Testis (tissue), 3 donors: ENCODE results near the gene SCUBE3. TPM values are rescaled to one million over a fixed set of nuclear protein-coding genes. Genes with fewer than 3 reads are reported as not detected.

Experiments used
- DNase-seq: peaks from one replicate; pipeline ENCODE4 v3.0.0-alpha.2; 2019
- H3K27ac ChIP-seq, 2 donors: fragments of 200-600 bp; sonication (generic); one replicate each; pipeline ENCODE4 v1.5.1; 2019
- H3K27me3 ChIP-seq: fragments of 200-600 bp; sonication (generic); one replicate; pipeline ENCODE4 v1.5.1; 2019
- H3K36me3 ChIP-seq: fragments of 200-600 bp; sonication (generic); one replicate; pipeline ENCODE4 v1.5.1; 2017; ENCODE audit warnings: low read depth; ENCODE audit errors: missing control alignments
- H3K4me1 ChIP-seq: fragments of 200-600 bp; sonication (generic); one replicate; pipeline ENCODE4 v1.5.1; 2019
- H3K4me3 ChIP-seq, 2 donors: fragments of 200-600 bp; sonication (generic); one replicate each; pipeline ENCODE4 v1.5.1; 2017 to 2019
- H3K9me3 ChIP-seq: fragments of 200-600 bp; sonication (generic); one replicate; pipeline ENCODE4 v1.5.1; 2017
- POLR2A ChIP-seq: fragments of 450-650 bp; IDR thresholded peaks from one replicate; pipeline ENCODE4 v1.6.1; 2017; ENCODE audit warnings: antibody characterized with exemption, mild to moderate bottlenecking, moderate library complexity
- WGBS, 2 donors: methylation state at CpG; one replicate each; pipeline ENCODE4 v1.1.5; 2018; 5-methylcytosine and 5-hydroxymethylcytosine counted together
- intact Hi-C: fragments of 100-400 bp; cut with DNase I; formaldehyde crosslinking; loops from one replicate; pipeline ENCODE4 v1.15.1; 2023; ENCODE audit warnings: low total_unique reads
- polyA plus RNA-seq: library from polyadenylated mRNA; stranded (reverse); fragments of 350-450 nt; fragmentation: Illumina TruSeq; extraction: RNeasy Lipid Tissue Mini Kit (QIAGEN cat#74804); gene quantifications from one replicate; pipeline ENCODE4 v1.2.3, GENCODE V29; 2014; ENCODE audit warnings: low read depth, low replicate concordance; ENCODE audit not compliant: insufficient read depth
- total RNA-seq, 2 donors: library from RNA; depleted of rRNA; stranded (reverse); fragments of >200 nt; gene quantifications; one replicate each; pipeline ENCODE4 v1.2.3, GENCODE V29; 2016
- TF ChIP-seq, protein P1 (sequence below), 3 experiments: fragments of 450-650 bp in 2 of 3; fragments of 200-600 bp in 1 of 3; sonication (generic) in 1 of 3; IDR thresholded peaks; one replicate each; pipeline ENCODE4 v1.5.1; 2016 to 2019; ENCODE audit warnings: antibody characterized with exemption in 3 of 3, mild to moderate bottlenecking in 2 of 3, moderate library complexity in 1 of 3

Gene SCUBE3
- total and polyA plus RNA-seq, 3 donors from 2014 or later = 1.7 to 2.2 (median 2.0) TPM

DNA sequence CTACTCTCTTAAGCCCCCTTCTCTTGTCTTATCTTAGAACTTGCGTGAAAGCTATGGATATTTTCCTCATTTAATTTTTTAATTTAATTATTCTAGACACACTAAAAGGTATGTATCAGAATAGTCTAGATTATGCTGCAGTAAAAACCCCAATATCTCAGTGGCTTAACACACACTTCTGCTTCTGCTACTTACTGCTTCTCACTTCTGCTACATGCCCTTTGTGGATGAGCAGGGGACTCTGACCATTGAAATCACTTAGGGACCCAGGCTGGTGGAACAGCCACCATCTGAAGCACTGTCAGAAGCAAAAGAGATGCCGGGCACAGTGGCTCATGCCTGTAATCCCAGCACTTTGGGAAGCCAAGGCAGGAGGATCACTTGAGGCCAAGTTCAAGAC lies 27.2 kb upstream of the SCUBE3 start:
- no peak for DNase-seq
- intact Hi-C loops = no loop called here
- Histone ChIP-seq H3K9me3 (no peaks in the 10 kb centered on the region), H3K27ac (no peak overlapping the region), H3K27me3 (no peaks in the 10 kb centered on the region), H3K36me3 (no peaks in the 10 kb centered on the region), H3K4me1 (no peaks in the 10 kb centered on the region), H3K4me3 (no peak overlapping the region)
- WGBS, 2 donors = 97 to 100% methylated on average over 2 of the region's 2 CpGs
- TF ChIP-seq POLR2A = no peak
- TF ChIP-seq, protein P1, sequence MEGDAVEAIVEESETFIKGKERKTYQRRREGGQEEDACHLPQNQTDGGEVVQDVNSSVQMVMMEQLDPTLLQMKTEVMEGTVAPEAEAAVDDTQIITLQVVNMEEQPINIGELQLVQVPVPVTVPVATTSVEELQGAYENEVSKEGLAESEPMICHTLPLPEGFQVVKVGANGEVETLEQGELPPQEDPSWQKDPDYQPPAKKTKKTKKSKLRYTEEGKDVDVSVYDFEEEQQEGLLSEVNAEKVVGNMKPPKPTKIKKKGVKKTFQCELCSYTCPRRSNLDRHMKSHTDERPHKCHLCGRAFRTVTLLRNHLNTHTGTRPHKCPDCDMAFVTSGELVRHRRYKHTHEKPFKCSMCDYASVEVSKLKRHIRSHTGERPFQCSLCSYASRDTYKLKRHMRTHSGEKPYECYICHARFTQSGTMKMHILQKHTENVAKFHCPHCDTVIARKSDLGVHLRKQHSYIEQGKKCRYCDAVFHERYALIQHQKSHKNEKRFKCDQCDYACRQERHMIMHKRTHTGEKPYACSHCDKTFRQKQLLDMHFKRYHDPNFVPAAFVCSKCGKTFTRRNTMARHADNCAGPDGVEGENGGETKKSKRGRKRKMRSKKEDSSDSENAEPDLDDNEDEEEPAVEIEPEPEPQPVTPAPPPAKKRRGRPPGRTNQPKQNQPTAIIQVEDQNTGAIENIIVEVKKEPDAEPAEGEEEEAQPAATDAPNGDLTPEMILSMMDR (IDR thresholded peaks at IDR 0.05) = no peak

DNA sequence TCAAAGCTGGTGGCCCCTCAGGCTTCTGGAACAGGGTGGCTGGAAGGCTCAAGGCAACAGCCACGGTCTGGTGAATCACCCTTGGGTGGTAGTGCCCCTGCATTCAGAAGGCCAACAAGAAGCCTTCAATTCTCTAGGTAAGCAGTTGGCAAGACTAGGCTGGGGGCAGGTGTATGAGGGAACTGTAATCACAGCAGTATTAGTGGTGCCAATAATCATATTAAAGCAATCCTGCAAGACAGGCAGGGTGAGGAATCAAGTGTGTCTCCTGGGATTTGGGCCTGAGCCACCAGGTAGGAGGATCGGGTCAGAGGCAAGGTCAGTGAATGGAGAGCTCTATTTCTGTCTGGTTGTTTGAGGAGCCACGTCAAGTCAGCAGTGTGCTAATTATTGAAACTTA lies 24.9 kb upstream of the SCUBE3 start:
- TF ChIP-seq, protein P1 (IDR thresholded peaks at IDR 0.05) = no peak
- no peak for TF ChIP-seq POLR2A
- no peak overlapping the region for H3K27ac ChIP-seq
- no peaks in the 10 kb centered on the region for H3K4me1 ChIP-seq
- intact Hi-C loops = no loop called here
- DNase-seq = no peak
- H3K27me3 ChIP-seq = no peaks in the 10 kb centered on the region
- H3K36me3 ChIP-seq = no peaks in the 10 kb centered on the region
- no peak overlapping the region for H3K4me3 ChIP-seq
- 90 to 95% methylated on average over 2 to 3 of the region's 3 CpGs for WGBS, 2 donors
- H3K9me3 ChIP-seq = no peaks in the 10 kb centered on the region

DNA sequence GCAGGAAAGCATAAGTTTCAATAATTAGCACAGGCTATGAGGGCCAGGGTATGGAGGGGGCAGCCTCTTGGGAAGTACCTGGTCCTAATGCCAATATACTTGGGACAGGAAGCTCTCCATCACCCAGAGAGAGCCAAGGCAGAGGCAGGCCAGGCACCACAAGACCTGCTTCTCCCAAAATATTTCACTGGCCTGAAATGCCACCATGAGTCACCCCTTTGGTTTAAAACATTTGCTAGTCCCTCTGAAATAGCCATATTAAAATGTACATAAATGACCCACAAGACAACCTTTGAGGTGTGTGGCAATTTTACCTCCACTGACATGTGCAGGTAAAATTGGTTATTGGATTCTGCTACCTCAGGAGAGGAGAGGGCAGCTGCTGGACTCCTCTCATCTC lies 23.4 kb upstream of the SCUBE3 start:
- Histone ChIP-seq H3K9me3 (no peaks in the 10 kb centered on the region), H3K36me3 (no peaks in the 10 kb centered on the region), H3K4me1 (no peaks in the 10 kb centered on the region), H3K4me3 (no peak overlapping the region), H3K27me3 (no peaks in the 10 kb centered on the region), H3K27ac (no peak overlapping the region)
- no peak for DNase-seq
- TF ChIP-seq, protein P1 (IDR thresholded peaks at IDR 0.05) = no peak
- no peak for TF ChIP-seq POLR2A
- intact Hi-C loops = no loop called here

DNA sequence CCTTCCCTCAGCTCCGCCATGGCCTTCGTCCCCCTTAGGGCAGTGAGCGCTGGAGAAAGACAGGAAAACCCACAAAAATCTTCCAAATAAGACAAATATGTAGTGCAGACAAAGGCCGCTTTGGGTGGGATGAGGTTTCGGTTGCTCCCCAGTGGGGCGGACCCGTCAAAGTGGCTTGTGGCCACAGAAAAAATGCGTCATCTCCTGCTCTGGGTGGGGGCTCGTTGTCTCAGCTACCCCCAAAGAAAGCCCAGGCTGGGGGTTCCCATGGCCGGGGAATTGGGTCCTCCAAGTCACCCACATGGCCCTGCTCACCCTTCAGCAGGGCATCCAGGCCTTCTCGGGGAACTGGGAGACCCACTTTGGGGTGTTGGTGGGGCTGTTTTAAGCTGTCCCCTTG lies 21.9 kb upstream of the SCUBE3 start:
- Histone ChIP-seq H3K36me3 (no peaks in the 10 kb centered on the region), H3K4me3 (no peak overlapping the region), H3K9me3 (no peaks in the 10 kb centered on the region), H3K4me1 (no peaks in the 10 kb centered on the region), H3K27ac (no peak overlapping the region), H3K27me3 (no peaks in the 10 kb centered on the region)
- DNase-seq = no peak
- no peak for TF ChIP-seq POLR2A
- TF ChIP-seq, protein P1 (IDR thresholded peaks at IDR 0.05) = no peak
- intact Hi-C loops = no loop called here
- WGBS, 2 donors = 94 to 97% methylated on average over 5 to 11 of the region's 11 CpGs

DNA sequence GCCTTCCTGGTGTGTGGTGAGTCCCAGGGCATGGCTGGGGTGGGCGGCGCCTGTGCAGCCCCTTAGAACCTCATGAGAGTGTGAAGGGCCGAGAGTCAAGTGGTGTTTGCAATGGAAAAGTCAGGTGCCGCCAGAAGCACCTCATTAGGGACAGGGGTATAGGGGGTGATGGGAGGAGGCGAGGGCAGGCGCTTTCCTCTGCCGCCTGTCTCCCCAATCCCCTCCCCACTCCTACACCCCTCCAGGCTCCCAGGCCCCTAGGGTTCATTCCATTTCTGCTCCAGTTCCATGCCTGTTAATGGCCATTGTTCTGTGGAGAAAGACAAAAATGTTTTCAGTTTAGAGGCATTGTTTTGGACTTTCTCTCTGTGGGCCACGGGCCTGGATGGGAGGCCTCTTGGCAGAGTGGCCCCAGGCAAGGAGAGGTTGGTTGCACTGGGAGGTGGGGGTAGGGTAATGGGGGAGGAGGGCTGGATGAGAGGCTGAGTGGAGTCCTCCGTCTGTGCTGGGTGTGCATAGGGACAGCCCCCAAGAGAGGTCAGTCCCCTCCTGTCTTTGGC lies 21.4 kb upstream of the SCUBE3 start:
- H3K27me3 ChIP-seq = no peaks in the 10 kb centered on the region
- 85 to 95% methylated on average over 8 to 9 of the region's 9 CpGs for WGBS, 2 donors
- intact Hi-C loops = no loop called here
- H3K27ac ChIP-seq = no peak overlapping the region
- TF ChIP-seq POLR2A = no peak
- TF ChIP-seq, protein P1 (IDR thresholded peaks at IDR 0.05) = no peak
- H3K36me3 ChIP-seq = no peaks in the 10 kb centered on the region
- H3K4me3 ChIP-seq = no peak overlapping the region
- H3K4me1 ChIP-seq = no peaks in the 10 kb centered on the region
- DNase-seq = no peak
- no peaks in the 10 kb centered on the region for H3K9me3 ChIP-seq
